DMS153 (cell line): ENCODE results near the gene DACT3.

Source experiments
- DNase-seq: peaks from one replicate; lab custom pipeline; 2025; lab: John Stamatoyannopoulos, UW

Gene DACT3

GRCh38 chr19:46665072-46665471, 4.1 kb upstream of the DACT3 start:
- DNase-seq = no peak

DNA sequence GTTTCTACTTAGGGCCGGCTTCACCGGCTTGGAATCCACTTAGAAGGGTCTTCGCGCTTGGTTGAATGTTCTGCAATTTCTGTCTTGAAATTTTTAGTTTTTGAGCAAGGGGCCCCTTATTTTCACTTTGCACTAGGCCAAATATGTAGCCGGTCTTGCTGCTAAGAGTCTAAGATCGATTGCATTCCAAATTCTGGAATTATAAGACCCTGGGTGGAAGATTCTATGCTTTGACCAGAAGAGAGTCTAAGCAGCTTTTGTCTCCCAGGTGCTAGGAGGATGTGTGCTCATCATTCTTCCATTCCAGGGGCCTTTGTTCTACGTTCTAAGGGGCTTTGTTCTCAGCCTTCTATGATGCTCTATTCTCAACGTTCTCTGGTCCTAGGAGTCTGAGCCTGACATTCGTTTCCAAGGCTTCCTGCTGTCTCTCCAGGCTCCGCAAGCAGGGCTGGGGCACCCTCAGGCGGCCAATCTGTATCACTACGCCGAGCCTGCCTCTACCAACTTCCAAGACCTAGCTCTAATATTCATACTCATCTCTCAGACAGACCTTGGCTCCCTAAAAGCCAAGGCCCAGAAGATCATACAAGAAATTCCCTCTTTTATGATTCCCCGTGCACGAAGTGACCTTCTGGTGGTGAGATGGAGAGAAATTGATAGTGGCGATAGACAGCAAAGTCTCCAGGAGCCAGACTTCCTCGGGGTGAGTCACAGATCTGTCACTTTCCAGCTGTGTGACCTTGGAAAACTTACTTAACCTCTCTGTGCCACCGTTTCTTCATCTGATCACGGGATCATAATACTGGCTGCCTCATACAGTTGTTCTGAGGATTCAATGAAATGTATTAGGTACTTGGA, 982 bp upstream of the DACT3 start:
- peak; percentile 80 for DNase-seq

DNA sequence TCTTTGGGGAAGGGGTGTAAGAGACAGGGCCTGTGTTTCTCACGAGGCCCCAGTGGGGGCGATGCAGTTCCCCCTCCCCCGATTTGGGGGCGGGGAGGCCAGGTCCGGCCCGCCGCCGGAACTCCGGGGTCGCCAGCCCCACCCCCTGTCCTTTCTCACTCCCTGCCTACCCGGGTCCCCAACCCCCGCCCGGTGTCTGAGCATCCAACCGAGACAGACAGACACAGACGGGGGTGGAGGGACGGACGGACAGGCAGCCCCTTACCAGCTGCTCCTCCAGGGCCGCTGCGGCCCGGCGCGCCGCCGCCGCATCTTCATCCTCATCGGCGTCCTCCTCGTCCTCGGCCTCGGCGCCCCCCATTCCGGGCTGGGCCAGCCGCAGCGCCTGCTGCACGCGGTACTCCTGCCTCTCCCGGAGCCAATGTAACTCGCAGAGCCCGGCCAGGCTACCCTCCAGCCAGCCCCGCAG, 397 bp downstream of the DACT3 start:
- DNase-seq = no peak

- no peak for DNase-seq
These were observed 919 bp downstream of the DACT3 start for GRCh38 chr19:46660008-46660517.

- DNase-seq = no peak
These were observed 1.6 kb downstream of the DACT3 start for GRCh38 chr19:46659151-46660007.

GRCh38 chr19:46656541-46656940, 4.4 kb downstream of the DACT3 start:
- DNase-seq = no peak

GRCh38 chr19:46654621-46655152, 6.3 kb downstream of the DACT3 start:
- DNase-seq = peak; percentile 44

- DNase-seq = no peak
These were observed 10.5 kb downstream of the DACT3 start for GRCh38 chr19:46650445-46650844.

DNA sequence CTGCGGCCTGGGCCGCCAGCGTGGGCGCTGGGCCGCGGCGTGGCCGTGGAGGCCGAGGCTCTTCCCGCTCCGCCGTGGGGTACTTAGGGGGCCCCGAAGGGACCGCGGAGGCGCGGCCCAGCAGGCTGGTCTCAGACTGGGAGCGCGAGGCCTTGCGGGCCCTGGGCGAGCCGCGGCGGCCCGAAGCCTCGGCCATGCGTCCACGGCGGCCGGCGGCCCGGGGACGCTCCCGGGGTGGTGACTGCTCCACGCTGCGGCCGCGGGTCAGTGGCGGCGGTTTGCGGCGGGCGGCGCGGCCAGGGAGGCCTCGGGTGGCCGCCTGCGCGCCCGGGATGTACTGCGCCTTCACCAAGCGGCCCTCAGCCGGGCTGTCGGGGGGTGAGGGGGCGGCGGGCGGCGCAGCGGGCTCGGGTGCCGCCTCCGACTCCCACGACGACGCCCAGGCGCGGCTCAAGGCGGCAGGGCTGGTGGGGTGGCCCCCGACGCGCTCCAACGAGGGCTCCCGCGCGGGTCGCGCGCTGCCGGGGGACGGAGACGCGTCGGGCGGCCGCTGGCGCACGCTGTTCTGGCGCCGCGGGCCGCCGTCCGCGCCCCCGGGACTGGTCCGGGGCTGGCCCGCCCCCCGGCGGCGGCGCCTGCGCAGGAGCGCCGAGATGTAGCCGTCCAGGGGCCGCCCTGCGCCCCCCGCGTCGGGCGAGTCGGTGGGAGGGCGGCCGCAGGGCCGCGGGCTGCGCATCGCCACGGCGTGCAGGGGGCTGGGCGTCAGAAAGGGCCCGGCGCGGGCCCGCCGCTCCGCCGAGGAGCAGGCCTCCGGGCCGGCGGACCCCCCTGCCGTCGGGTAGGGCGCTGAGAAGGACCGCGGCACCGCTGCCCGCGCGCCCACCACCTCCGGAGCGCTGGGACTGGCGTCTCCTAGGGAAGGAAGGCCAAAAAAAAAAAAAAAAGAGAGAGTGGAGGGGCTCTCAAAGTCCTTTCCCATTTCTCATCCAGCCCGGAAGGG, 11.7 kb downstream of the DACT3 start:
- no peak for DNase-seq

DNA sequence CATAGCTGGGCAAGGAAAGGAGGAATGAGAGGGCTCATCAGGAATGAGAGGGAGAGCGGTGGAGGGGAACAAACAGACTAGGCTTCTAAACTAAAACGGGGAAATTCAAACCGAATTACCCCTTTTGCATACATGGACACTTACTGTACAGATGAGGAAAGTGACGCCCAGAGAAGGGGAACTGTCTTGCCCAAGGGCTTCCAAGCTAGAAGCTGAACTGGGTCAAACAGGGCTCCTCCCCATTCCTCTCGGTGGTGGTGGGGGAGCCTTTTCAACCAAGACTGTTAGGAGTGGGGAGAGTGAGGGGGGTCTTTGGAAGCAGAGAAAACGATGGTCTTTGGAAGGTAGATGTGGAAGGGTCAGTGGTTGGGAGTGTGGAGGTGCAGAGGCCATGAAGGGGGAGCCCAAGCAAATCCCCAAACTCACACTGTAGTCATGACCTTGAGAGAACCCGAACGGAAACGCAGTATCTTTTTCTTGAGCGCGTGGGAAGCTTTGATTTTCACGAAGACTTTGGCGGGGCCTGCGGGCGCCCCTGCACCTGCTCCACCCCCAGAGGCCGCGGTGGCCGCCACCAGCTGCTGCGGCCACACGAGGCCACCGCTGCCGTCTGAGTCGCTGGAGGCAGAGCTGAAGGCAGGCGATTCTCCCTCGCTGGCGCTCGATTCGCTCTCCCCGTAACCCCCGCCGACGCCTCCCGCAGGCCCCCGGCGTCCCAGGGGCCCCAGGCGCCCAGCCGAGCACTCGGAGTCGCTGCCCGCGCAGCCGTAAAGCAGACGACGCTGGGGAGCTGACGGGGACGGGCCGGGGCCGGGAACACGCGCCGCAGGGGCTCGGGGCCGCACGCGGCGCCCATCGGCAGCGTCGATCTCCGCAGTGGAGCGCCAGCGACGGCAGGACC, 12.7 kb downstream of the DACT3 start:
- no peak for DNase-seq

- no peak for DNase-seq
These were observed 14.6 kb downstream of the DACT3 start for GRCh38 chr19:46646402-46646801.

DNA sequence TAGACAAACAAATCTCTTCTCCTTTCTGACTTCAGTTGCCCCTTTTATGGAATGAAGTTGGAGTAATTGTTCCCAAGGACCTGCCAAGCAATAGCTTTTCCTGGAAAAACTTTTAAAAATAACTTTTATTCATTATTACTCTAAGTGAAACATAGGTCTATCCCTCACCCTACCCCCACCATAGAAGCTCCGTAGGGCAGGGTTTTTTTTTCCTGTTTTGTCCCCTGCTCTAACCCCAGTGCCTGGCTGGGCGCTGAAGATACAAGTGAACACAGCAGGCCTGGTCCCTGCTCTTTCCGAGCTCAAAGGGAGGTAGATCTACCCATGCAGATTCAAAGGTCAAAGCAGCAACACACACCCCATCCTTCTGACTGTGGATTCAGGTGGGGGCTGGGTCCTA, 16.3 kb downstream of the DACT3 start:
- DNase-seq = no peak

DNA sequence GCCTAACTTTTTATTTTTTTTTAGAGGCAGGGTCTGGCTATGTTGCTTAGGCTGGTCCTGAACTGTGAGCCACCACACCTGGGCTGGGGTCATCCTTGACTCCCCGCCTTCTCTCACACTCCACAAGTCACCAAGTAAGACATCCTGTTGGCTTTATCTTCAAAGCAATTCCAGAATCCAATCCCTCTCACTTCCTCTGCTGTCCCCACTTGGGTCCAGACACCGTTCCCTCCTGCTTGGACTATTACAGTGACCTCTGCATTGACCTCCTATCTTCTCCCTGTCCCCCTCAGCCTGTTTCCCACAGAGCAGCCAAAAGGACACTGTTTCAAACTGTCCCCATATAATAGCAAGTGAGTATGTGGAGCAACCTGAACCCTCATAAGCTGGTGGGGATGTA, 20.3 kb downstream of the DACT3 start:
- no peak for DNase-seq

GRCh38 chr19:46639358-46640182, 21.4 kb downstream of the DACT3 start:
- DNase-seq = no peak

- no peak for DNase-seq
These were observed 23.8 kb downstream of the DACT3 start for GRCh38 chr19:46637224-46637623.

DNA sequence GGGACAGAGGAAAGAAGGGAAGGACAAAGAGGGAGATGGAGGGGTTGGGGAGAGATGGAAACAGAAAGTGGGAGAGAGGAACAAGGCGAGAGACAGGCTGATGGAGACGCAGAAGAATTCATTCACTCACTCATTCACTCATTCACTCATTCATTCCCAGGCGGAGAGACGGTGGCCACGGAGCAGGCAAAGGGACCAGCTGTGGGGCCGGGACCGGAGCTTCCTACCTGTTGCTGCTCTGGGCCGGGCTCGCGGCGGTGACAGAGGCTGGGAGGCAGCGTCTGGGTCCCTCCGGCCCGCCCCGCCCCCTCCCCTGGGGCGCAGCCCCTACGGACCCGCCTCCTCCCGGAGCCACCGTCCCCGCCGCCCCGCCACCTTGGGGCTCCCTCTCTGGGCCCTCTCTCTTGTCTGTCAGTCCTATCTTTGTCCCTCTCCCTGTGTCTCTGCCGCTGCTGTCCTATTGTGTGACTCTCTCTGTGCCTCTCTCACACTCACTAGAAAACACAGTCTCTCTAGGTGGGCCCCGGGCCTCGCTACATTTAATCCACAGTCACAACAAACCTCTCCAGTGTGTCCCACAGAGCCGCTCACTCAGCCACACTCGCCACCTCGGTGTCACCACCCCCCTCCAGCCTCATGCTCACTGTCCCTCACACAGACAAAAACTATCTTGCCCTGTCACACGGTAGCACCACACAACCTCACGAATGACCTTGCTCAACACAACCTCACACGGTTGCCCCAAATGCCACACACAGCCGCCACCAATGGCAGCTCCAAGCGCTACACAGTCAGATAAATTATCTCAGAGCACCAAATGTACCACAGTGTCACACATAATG, 24.8 kb downstream of the DACT3 start, which contains the start of gene GNG8:
GNG8 (minus strand) TSS at position 283 of the 842 bp plus-strand sequence. CDS start 1,520 bp downstream, outside the sequence.
- DNase-seq = no peak

GRCh38 chr19:46634656-46635218, 26.2 kb downstream of the DACT3 start:
- DNase-seq = no peak
